LNCAP (cell line): ENCODE data around the gene LTA.

Experiments used
- CTCF ChIP-seq: fragments of 450-650 bp; IDR thresholded peaks from 2 replicates; pipeline ENCODE4 v1.5.1; 2017; ENCODE audit warnings: mild to moderate bottlenecking

LTA gene

GRCh38 chr6:31582230-31582643, 10.1 kb downstream of the LTA start, which contains the start of gene LTB:
TSS of gene LTB (minus strand) at chr6:31582424. CDS start at chr6:31582417, 7 bp downstream.
- no peak for TF ChIP-seq CTCF

- TF ChIP-seq CTCF = peak; percentile 31; the same call in 1 of the 2 replicates
Observed at GRCh38 chr6:31585491-31585890, 13.4 kb downstream of the LTA start.

GRCh38 chr6:31586008-31586407, 13.9 kb downstream of the LTA start, which contains the start of gene LST1:
TSS of gene LST1 (plus strand) at chr6:31586277. CDS start at chr6:31587300, 1,023 bp downstream.
- no peak for TF ChIP-seq CTCF

GRCh38 chr6:31586599-31587281, 14.7 kb downstream of the LTA start:
- no peak for TF ChIP-seq CTCF

- no peak for TF ChIP-seq CTCF
Observed at GRCh38 chr6:31587791-31588777, 16.0 kb downstream of the LTA start.

GRCh38 chr6:31588871-31589650, 17.0 kb downstream of the LTA start:
- TF ChIP-seq CTCF = no peak

- no peak for TF ChIP-seq CTCF
Observed at GRCh38 chr6:31592396-31592771, 20.3 kb downstream of the LTA start.
